Renal cortex interstitium (tissue), 15 donors: ENCODE results near the gene TRIM25. TPM values are rescaled to one million over a fixed set of nuclear protein-coding genes. Genes with fewer than 3 reads are reported as not detected.
"Not testable (repeated sequence)": the region's sequence is repeated elsewhere in the genome, so short reads cannot be mapped to it uniquely, and the experiment has no call there.

Experiments
- DNase-seq, 11 donors: peaks; one replicate each; pipeline ENCODE4 v3.0.0-alpha.2; 2013; ENCODE audit warnings: low read depth in 9 of 11, low spot score in 4 of 11; ENCODE audit errors: extremely low read depth in 1 of 11
- long read RNA-seq, 16 experiments: transcript quantifications; one replicate each; lab custom pipeline, GENCODE V29; 2026
- polyA plus RNA-seq, 3 donors: library from polyadenylated mRNA; unstranded; fragments of 120-200 nt; gene quantifications; one replicate each; pipeline ENCODE4 v1.2.1, GENCODE V29; 2013; ENCODE audit not compliant: insufficient read length in 3 of 3

TRIM25 gene
- 10 to 100 TPM; 27.9 to 35.5 (median 32.9) TPM for polyA plus RNA-seq
- long read RNA-seq, donor 1, partial matches to known transcripts = 0 of 1 reads
- long read RNA-seq, donor 1, other reads (novel, unspliced or antisense) = 0 of 1 reads
- long read RNA-seq, donor 2, full-length matches to known transcripts = 1 of 1 reads
- long read RNA-seq, donor 2, partial matches to known transcripts = 0 of 1 reads
- long read RNA-seq, donor 2, other reads (novel, unspliced or antisense) = 0 of 1 reads
- long read RNA-seq, donor 3, full-length matches to known transcripts = 5 of 5 reads
- long read RNA-seq, donor 3, partial matches to known transcripts = 0 of 5 reads
- long read RNA-seq, donor 3, other reads (novel, unspliced or antisense) = 0 of 5 reads
- long read RNA-seq, donor 4, full-length matches to known transcripts = 2 of 2 reads
- long read RNA-seq, donor 4, partial matches to known transcripts = 0 of 2 reads
- long read RNA-seq, donor 4, other reads (novel, unspliced or antisense) = 0 of 2 reads
- long read RNA-seq, donor 5 = 0 reads
- long read RNA-seq, donor 6, full-length matches to known transcripts = 3 of 3 reads
- long read RNA-seq, donor 6, partial matches to known transcripts = 0 of 3 reads
- long read RNA-seq, donor 6, other reads (novel, unspliced or antisense) = 0 of 3 reads
- long read RNA-seq, donor 7, full-length matches to known transcripts = 1 of 11 reads
- long read RNA-seq, donor 7, partial matches to known transcripts = 10 of 11 reads
- long read RNA-seq, donor 7, other reads (novel, unspliced or antisense) = 0 of 11 reads
- long read RNA-seq, donor 8 = 0 reads
- long read RNA-seq, donor 9, full-length matches to known transcripts = 2 of 2 reads
- long read RNA-seq, donor 9, partial matches to known transcripts = 0 of 2 reads
- long read RNA-seq, donor 9, other reads (novel, unspliced or antisense) = 0 of 2 reads
- long read RNA-seq, donor 10, full-length matches to known transcripts = 3 of 3 reads
- long read RNA-seq, donor 10, partial matches to known transcripts = 0 of 3 reads
- long read RNA-seq, donor 10, other reads (novel, unspliced or antisense) = 0 of 3 reads
- long read RNA-seq, donor 11, full-length matches to known transcripts = 5 of 5 reads
- long read RNA-seq, donor 11, partial matches to known transcripts = 0 of 5 reads
- long read RNA-seq, donor 11, other reads (novel, unspliced or antisense) = 0 of 5 reads
- long read RNA-seq, donor 12, partial matches to known transcripts = 0 of 1 reads
- long read RNA-seq, donor 12, other reads (novel, unspliced or antisense) = 0 of 1 reads
- long read RNA-seq, donor 13 = 0 reads
- long read RNA-seq, donor 14, partial matches to known transcripts = 0 of 1 reads
- long read RNA-seq, donor 14, other reads (novel, unspliced or antisense) = 0 of 1 reads
- long read RNA-seq, donor 15, full-length matches to known transcripts = 2 of 2 reads
- long read RNA-seq, donor 15, partial matches to known transcripts = 0 of 2 reads
- long read RNA-seq, donor 15, other reads (novel, unspliced or antisense) = 0 of 2 reads
- long read RNA-seq, donor 16, full-length matches to known transcripts = 9 of 22 reads
- long read RNA-seq, donor 16, partial matches to known transcripts = 13 of 22 reads
- long read RNA-seq, donor 16, other reads (novel, unspliced or antisense) = 0 of 22 reads

- peak; percentile 36 to 84 (median 71) for DNase-seq
Observed at GRCh38 chr17:56913867-56914580, at the start of gene TRIM25. Gene TRIM25, minus strand, starts transcription at chr17:56914049. Its CDS starts 61 bp downstream, at chr17:56913988.

GRCh38 chr17:56960596-56961538 is 47.0 kb upstream of the TRIM25 start, which contains the start of gene COIL:
Gene COIL, minus strand, starts transcription at chr17:56961050. Its CDS starts 31 bp downstream, at chr17:56961019.
- DNase-seq = peak; percentile 77 to 90 (median 88)

GRCh38 chr17:56956992-56957391 is 43.1 kb upstream of the TRIM25 start:
- no peak for DNase-seq

GRCh38 chr17:56949595-56949994 is 35.7 kb upstream of the TRIM25 start:
- no peak for DNase-seq

- DNase-seq = no peak
Observed at GRCh38 chr17:56948491-56948890, 34.6 kb upstream of the TRIM25 start.

- no peak for DNase-seq
Observed at GRCh38 chr17:56947741-56948140, 33.9 kb upstream of the TRIM25 start.

GRCh38 chr17:56945938-56946505 is 32.2 kb upstream of the TRIM25 start:
- DNase-seq = no peak

- no peak for DNase-seq
Observed at GRCh38 chr17:56943505-56944125, 29.8 kb upstream of the TRIM25 start.

- DNase-seq = peak; percentile 24 to 68 (median 49)
Observed at GRCh38 chr17:56939869-56940484, 26.1 kb upstream of the TRIM25 start.

GRCh38 chr17:56938206-56938605 is 24.4 kb upstream of the TRIM25 start:
- not testable (repeated sequence) for DNase-seq

GRCh38 chr17:56937687-56938086 is 23.8 kb upstream of the TRIM25 start:
- DNase-seq = no peak

GRCh38 chr17:56936697-56937322 is 23.0 kb upstream of the TRIM25 start:
- DNase-seq = no peak

- DNase-seq = no peak
Observed at GRCh38 chr17:56935461-56935860, 21.6 kb upstream of the TRIM25 start.

GRCh38 chr17:56934280-56934679 is 20.4 kb upstream of the TRIM25 start:
- DNase-seq = no peak

GRCh38 chr17:56933868-56934267 is 20.0 kb upstream of the TRIM25 start:
- DNase-seq = no peak
